ENCODE measurements around the gene SMYD5. TPM values are rescaled to one million over a fixed set of nuclear protein-coding genes. Genes with fewer than 3 reads are reported as not detected.

Gene SMYD5
- total and polyA plus RNA-seq, 2 donors from 2014 or later = 20.8 to 23.5 TPM

- intact Hi-C loops (cut with DNase I) = no loop called here
- peaks cover 4 to 36% (median 35%) of the 10 kb centered on the region in 3 donors for H3K36me3 ChIP-seq (ENCODE audit: control insufficient read depth in 2 of 3, insufficient read depth in 3 of 3, low read length in 3 of 3)
- no peak for FAIRE-seq
- no peaks in the 10 kb centered on the region for H3K27me3 ChIP-seq (ENCODE audit: control insufficient read depth, insufficient read depth, low read length)
- no peak overlapping the region for H3K27ac ChIP-seq (ENCODE audit: low read depth in 2 of 2, low read length in 2 of 2)
- H3K4me1 ChIP-seq (ENCODE audit: control insufficient read depth in 2 of 3, insufficient read depth in 2 of 3, low read depth in 1 of 3, low read length in 3 of 3) = no peaks in the 10 kb centered on the region
- H3K9me3 ChIP-seq (ENCODE audit: control insufficient read depth in 2 of 3, insufficient read depth in 1 of 3, low read length in 3 of 3) = no peaks in the 10 kb centered on the region
- H3K4me3 ChIP-seq (ENCODE audit: low read length in 3 of 3) = no peak overlapping the region
- TF ChIP-seq CTCF (IDR thresholded peaks at IDR 0.05; ENCODE audit: borderline replicate concordance, extremely low read depth, insufficient read depth) = no peak
- DNase-seq = no peak
- no peak overlapping the region for H3K9ac ChIP-seq (ENCODE audit: low read length in 3 of 3)
Observed at GRCh38 chr2:73253901-73254300, 39.9 kb downstream of the SMYD5 start.

- H3K27ac ChIP-seq (ENCODE audit: low read depth in 2 of 2, low read length in 2 of 2) = no peak overlapping the region
- DNase-seq (no peak), FAIRE-seq (no peak)
- TF ChIP-seq CTCF (IDR thresholded peaks at IDR 0.05; ENCODE audit: borderline replicate concordance, extremely low read depth, insufficient read depth) = no peak
- no peak overlapping the region for H3K9ac ChIP-seq (ENCODE audit: low read length in 3 of 3)
- intact Hi-C loops (cut with DNase I) = no loop called here
- no peaks in the 10 kb centered on the region for H3K4me1 ChIP-seq (ENCODE audit: control insufficient read depth in 2 of 3, insufficient read depth in 2 of 3, low read depth in 1 of 3, low read length in 3 of 3)
- peaks cover 4 to 30% (median 29%) of the 10 kb centered on the region in 3 donors for H3K36me3 ChIP-seq (ENCODE audit: control insufficient read depth in 2 of 3, insufficient read depth in 3 of 3, low read length in 3 of 3)
- H3K4me3 ChIP-seq (ENCODE audit: low read length in 3 of 3) = no peak overlapping the region
- H3K9me3 ChIP-seq (ENCODE audit: control insufficient read depth in 2 of 3, insufficient read depth in 1 of 3, low read length in 3 of 3) = no peaks in the 10 kb centered on the region
- H3K27me3 ChIP-seq (ENCODE audit: control insufficient read depth, insufficient read depth, low read length) = no peaks in the 10 kb centered on the region
Observed at GRCh38 chr2:73254343-73255006, 40.4 kb downstream of the SMYD5 start.

- FAIRE-seq (no peak), DNase-seq (no peak)
- no peak for TF ChIP-seq CTCF (IDR thresholded peaks at IDR 0.05; ENCODE audit: borderline replicate concordance, extremely low read depth, insufficient read depth)
Observed at GRCh38 chr2:73255007-73255644, 41.1 kb downstream of the SMYD5 start.

More at GRCh38 chr2:73255007-73255644, 41.1 kb downstream of the SMYD5 start:
- Histone ChIP-seq H3K9me3 (ENCODE audit: control insufficient read depth in 2 of 3, insufficient read depth in 1 of 3, low read length in 3 of 3) (no peaks in the 10 kb centered on the region), H3K9ac (ENCODE audit: low read length in 3 of 3) (no peak overlapping the region), H3K4me1 (ENCODE audit: control insufficient read depth in 2 of 3, insufficient read depth in 2 of 3, low read depth in 1 of 3, low read length in 3 of 3) (no peaks in the 10 kb centered on the region), H3K27me3 (ENCODE audit: control insufficient read depth, insufficient read depth, low read length) (no peaks in the 10 kb centered on the region), H3K36me3 (ENCODE audit: control insufficient read depth in 2 of 3, insufficient read depth in 3 of 3, low read length in 3 of 3) (peaks cover 4 to 24% (median 23%) of the 10 kb centered on the region in 3 donors), H3K4me3 (ENCODE audit: low read length in 3 of 3) (no peak overlapping the region), H3K27ac (ENCODE audit: low read depth in 2 of 2, low read length in 2 of 2) (no peak overlapping the region)
- intact Hi-C loops (cut with DNase I) = no loop called here
